ENCODE data around the gene LPIN2. TPM values are rescaled to one million over a fixed set of nuclear protein-coding genes. Genes with fewer than 3 reads are reported as not detected.
"Not testable (repeated sequence)": the region's sequence is repeated elsewhere in the genome, so short reads cannot be mapped to it uniquely, and the experiment has no call there.

LPIN2 gene
- total RNA-seq, 1 donor from 2014 or later, result 23.4 TPM

DNA sequence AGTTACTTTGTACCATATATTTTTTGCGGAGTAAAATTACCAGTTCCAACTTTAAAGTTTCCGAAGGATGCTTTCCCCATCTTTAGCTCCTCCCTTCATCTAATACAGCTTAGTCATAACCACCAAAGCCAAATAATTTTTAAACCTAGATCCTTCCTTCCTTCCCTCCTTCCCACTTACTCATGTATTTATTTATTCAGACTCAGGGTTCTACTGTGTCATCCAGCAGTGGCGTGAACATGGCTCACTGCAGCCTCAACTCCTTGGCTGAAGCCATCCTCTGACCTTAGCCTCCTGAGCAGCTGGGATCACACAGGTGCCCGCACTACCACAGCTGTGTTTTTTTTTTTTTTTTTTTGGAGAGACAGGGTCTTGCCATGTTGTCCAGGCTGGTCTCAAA, 4.4 kb downstream of the LPIN2 start:
- no peak for DNase-seq (ENCODE audit: low spot score)

DNA sequence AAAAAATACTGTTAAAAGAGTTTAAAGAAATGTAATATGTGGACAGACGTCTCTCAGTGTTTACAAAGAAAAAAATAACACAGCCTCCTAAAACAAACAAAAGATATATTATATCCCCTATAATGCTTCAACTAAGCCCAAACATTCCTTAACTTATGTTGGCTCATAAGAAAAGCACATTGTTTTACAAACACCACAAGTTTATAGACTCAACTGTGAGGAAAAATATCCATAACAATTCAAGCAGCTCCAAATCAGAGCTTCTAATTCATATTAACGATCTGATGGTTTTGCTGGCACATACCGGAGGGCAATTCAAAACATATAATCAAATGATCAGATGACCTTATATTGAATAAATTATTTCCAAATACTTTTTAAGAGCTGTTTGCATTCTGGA, 5.5 kb downstream of the LPIN2 start:
- no peak for DNase-seq (ENCODE audit: low spot score)

DNA sequence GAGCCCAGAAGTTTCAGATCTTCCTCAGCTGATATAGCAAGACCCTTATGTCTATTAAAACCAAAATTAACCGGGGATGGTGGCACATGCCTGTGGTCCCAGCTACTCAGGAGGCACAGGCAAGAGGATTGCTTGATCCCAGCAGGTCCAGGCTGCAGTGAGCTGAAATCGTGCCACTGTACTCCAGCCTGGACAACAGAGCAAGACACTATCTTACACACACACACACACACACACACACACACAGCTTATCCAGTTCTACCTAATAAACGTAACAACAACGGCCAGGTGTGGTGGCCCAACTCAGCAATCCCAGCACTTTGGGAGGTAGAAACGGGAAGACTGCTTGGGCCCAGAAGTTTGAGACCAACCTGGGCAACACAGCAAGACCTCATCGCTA, 7.5 kb downstream of the LPIN2 start:
- DNase-seq (ENCODE audit: low spot score), result no peak

DNA sequence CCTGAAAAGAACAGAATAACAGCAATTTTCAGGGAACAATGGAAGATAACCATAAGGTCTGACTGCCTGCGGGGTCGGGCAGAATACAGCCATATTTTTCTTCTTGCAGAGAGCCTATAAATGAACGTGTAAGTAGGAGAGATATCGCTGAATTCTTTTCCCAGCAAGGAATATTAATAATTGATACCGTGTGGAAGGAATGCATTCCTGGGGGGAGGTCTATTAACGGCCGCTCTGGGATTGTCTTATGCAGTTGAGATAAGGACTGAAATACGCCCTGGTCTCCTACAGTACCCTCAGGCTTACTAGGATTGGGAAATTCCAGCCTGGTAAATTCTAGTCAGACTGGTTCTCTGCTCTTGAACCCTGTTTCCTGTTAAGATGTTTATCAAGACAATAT, 9.2 kb downstream of the LPIN2 start:
- DNase-seq (ENCODE audit: low spot score), result not testable (repeated sequence)

DNA sequence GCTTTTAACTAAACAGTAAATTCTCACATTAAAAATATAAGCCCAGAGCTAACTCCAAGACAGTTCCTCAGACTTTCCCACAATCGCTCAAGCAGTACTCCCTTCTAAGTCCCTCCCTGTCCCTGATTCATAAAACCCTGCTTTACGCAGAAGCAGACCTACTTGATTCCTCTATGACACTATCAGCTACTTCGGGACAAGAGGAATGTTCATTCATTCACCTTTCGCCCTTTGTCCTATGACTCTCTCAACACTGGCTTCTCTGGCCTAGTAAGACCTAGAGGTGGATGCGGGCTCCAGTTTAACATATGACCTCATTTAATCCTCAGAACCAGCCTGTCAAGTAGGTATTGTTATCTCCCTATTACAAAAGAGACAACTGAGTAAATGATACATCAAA, 10.2 kb downstream of the LPIN2 start:
- no peak for DNase-seq (ENCODE audit: low spot score)

DNA sequence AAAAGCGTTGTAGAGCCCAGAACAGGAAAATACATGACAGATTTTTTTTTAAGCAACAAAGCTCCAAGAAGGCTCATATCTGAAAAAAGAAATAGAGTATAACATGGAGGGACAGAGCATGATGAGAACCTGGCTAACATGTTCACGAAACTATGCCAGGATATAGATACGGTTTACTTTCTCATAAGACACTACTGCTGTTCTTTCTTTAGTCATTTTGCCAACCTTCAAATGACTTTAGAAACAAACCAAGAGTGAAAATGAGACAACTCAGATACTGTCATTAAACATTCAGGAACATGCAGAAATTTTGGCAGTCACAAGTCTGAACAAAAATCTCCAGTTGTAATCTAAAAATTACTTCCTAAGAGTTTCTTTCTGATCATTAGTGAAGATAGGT, 14.3 kb downstream of the LPIN2 start:
- DNase-seq (ENCODE audit: low spot score), result no peak

DNA sequence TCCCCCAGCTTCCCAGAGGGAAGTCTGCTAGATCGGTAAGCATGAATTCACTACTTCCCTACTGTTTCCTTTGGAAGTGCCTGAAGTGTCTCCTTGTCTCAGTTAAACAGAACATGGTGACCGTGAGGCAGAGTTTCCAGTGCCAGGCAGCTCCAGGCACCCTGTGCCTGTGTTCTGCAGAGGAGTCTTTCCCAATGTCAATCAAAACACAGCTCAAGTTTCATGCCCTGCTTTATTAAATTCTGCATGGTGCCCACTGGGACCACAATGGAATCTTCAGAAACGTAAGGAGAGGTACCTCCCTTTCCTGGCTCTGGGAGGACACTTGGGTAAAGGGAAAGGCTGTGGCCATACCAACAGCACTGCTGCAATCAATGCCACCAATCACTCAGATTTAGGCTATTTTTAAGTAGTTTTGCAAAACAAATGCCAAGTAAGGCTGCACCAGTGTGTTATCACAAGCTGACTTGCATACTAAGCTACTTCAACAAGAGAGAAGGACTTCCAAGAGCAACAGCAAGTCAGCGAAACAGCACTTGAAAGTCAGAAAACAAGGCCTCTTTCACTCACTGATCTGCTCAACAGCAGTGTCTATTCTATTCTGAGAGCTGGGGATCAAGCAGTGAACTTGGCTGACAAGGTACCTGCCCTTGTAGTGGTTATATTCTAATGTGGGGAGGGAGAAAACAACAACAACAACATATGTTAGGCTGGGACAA, 14.9 kb downstream of the LPIN2 start:
- DNase-seq (ENCODE audit: low spot score), result no peak

DNA sequence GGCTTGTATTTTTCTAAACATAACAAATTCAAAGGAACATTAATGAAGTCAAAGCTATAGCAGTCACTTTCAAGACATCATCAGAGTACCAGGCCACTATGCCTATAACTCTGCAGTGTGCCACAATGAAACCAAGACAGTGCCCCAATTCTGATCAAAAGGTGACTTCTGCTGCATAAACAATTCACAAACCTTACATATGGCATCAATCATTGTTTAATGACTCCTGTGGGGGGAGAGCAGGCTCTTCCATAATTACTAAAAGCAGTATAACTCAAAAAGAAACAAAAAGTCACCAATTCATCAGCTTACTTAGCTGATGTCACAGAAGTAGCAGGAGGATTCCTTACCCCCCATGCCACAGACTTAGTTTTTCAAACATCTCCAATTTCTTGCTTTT, 15.5 kb downstream of the LPIN2 start:
- DNase-seq (ENCODE audit: low spot score), result no peak

DNA sequence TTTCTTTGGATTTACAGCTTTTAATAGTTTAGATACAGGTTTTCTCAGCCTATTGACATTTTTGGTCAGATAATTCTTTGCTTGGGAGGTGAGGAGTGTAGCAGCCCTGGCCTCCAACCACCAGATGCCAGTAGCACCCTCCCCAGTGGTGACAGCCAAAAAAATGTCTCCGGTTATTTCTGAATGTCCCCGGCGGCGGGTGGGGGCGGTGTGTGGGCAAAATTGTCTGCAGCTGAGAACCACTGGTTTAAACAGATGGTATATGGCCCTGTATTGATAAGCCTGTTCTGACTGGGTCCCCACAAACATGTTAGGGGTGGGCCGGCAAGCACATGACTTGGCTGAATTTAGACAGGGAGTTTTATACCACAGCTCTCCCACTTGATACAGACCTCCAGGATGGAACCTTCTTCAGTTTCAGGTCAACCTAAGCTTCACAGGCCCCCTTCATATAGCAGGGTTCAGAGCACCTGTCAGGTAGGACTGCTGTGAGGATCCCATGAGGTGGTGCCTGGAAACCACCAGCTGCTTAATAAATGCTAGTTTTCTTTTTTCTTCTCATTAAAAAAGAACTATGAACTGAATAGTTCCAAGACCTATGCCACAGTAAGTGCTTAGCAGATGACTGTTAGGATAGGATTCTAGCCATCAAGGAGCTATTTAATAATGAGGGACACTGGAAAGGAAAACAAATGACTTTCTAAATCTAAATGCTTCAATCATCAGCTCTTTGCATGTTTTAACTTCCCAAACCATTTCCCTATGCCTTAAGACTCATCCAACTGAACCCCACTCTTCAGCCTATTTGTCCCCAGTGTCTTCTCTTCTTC, 18.1 kb downstream of the LPIN2 start:
- no peak for DNase-seq (ENCODE audit: low spot score)

DNA sequence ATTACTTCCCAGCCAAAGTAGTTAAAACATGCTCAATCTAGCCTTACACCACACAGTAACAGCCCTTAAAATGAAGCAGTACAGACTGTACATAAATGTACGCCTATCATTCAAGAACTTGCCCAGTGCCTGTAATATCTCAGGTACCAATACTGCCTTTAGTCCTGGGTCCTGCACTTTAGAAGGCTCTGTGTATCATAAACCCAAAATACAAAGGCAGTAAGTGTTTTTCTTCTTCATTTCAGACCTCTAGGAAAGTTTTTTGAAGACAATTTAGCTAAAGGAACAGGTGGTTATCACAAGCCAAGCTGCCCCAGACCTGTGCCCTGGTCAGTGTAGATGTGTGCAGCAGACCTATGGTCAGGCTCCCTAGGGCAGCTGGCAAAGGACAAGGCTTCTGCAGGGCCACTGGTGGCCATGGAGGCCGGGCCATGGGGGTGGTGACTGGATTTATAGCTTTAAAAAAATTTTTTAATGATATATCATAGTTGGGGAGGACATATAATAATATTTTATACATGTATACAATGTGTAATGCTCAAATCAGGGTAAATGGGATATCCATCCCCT, 18.8 kb downstream of the LPIN2 start:
- DNase-seq (ENCODE audit: low spot score), result no peak

DNA sequence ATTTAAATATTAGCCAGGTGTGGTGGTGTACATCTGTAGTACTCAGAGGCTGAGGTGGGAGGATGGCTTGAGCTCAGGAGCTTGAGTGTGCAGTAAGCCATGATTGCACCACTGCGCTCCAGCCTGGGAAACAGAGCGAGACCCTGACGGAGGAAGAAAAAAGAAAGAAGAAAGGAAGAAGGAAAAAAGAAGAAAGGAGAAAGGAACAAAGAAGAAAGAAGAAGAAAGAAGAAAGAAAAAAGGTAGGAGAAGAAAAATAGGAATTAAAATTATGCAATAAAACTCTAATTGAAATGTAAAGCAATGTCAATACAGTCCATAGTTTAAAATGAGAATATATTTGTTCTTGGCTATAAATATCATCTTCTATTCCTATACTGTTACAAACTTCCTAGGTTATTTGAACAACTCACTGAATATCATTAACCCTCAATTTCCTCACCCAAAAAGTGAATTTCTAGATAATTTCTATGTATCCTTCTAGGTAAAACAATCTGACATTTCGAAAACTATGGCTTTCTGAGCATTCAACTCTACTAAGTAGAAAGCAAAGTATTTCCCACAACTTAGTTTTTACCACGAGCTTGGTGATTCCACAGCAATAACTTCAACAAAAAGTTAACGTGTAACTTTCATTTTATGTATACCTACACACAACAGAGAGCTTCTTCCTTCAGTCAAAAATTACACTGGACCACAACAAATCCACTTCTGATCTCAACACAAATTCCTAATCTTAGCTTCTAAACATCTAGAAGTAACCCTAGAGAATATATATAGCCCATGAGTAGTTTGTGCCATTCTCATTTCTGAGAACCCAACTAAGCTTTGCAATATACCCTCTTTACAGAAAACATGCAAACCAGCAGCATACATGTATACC, 19.7 kb downstream of the LPIN2 start:
- no peak for DNase-seq (ENCODE audit: low spot score)

DNA sequence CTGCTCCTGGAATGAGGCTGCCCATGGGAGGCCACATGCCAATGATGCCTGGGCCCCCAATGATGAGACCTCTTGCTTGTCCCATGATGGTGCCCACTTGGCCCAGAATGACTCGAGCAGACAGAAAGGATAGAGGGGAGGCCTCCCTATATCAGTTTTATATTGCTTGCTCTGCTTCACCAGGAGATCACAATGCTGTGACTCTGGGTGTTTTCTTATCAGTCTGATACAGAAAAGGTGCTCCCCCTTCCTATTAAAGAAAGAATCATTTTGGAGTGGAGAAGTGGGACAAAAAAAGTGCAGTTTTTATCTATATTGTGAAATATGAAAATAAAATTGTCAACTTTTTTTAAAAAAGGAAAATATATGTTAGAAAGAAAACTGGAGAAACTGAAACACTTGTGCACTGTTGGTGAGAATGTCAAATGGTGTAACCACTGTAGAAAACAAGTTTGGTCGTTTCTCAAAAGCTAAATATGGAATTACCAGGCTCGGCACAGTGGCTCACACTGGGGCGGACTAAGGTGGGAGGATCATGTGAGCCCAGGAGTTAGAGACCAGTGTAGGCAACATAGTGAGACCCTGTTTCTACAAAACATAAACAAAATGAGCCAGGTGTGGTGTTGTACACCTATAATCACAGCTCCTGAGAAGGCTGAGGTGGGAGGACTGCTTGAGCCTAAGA, 21.8 kb downstream of the LPIN2 start:
- no peak for DNase-seq (ENCODE audit: low spot score)

DNA sequence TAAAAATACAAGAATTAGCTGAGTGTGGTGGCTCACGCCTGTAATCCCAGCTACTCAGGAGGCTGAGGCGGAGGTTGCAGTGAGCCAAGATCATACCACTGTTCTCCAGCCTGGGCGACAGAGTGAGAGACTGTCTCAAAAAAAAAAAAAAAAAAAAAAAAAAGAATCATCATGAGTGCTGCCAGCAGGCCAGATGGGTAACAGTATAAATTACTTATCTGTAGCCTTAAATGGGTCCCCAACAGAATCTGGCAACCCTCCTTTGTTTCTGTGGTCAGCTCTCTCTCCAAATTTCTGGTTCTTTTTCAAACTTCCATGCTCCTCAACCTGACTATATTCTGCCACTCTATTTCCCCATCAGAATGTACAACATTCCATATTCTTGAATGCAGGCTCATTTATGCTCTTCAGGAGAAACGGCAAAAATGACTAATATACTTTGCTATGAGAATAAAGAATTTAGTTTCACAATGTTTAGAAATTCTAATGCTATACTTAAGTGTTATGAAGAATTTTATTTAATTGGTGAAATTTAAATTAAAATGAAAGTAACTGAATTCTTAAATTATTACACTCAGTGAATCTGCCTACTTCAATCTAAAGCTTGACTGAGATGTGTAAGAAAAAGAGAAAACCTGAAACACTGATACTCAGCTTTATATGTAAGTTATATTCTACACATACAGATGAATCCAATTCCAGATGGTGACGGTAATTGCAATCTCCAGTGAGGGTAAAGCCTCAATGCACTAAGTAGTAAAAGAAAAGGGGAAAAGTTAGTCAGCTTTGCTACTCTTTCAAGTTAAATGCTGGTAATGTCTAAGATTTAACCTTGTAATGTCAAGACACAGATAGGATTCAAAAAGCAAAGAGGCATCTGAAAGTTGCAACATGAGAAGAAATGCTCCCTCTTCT, 24.8 kb downstream of the LPIN2 start:
- peak; percentile 53 for DNase-seq (ENCODE audit: low spot score)

DNA sequence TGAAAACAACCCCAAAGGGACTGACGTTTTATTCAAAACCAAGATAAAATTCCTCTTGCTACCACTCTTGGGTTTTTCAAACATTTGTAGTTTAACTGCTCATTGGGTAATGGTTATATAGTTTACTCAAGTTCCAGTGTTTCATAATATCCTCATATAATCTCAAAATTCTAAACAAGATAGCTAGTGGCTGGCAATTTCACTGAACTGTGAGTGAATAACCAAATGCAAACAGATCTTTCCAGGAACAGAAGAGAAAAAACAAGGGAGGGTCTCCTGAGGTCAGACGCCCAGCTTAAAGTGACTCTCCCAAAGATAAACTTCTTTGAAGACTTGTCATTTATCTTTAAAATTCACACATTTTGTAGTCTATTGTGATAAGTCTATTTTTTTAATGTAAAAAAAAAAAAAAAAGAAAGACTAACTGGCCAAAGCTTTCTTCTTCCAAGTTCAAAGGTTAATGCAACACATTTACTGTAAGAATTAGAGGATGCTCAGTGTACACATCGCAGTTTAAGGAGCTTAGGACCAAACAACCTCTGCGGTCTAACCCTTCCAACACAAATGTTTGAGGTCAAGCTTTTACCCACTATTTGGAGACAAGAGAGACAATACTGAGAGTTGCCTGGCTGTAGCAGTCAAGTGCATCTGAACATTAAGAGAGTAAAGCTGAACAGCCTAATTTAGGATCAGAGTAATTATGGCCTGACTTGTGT, 26.6 kb downstream of the LPIN2 start:
- no peak for DNase-seq (ENCODE audit: low spot score)

DNA sequence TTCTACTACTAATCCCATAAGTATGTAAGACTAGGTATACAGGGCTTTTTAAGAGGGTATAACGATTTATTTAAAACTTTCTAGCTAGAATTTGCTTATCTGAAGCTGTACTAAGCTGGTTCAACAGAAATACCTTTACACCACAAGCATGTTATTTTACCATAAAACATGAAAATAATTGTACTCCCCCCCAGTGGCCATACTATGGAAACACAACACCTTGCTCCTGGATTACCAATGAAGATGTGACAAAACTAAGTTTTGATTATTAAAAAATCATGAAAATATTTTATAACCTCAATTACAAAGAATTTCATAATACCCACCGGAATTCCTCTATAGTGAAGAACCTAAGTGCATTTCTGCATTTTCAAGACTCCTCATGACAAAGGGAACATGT, 27.3 kb downstream of the LPIN2 start:
- no peak for DNase-seq (ENCODE audit: low spot score)

DNA sequence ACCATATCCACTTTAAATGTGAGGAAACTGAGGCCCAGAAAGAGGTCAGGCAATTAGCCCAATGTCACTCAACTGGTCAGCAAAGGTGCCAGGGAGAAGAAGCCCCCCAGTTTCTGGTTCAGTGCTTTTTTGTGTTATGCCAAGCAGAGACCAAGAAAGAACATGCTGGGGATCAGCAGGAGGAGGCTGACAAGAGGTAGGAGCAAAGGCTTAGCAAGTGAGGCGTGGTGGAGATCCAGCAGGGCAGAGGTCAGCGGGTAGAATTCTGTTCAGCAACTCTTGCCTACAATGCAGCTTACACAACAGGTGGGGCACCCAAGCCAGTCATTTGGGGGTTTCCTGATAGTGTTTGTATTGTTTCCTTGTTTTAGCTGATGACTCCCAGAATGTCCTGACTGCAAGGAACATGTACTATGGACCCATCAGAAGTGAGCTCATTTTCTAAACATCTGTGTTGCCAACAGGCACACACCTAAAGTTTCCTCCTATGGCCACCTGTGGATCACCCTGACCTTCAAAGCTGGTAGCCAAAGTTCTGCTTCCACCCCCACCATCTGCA, 28.2 kb downstream of the LPIN2 start:
- DNase-seq (ENCODE audit: low spot score), result no peak

DNA sequence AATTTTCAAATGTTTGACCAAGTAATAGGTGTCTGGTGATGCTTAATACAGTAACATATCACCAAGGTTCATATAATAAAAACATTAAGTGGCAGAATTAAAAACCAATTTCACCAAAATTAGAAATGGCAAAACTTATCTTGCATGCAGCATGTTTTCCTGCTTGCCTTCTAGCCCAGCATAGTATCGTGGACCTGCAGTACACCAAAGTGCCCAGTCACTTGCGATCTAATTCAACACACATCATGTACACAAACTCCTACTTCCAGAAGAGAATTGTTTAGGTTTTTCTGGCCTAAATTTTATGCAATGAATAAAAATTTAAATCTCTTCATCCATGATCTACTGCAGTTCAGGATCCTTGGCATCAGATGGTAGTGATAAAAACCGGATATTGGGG, 28.9 kb downstream of the LPIN2 start:
- no peak for DNase-seq (ENCODE audit: low spot score)

DNA sequence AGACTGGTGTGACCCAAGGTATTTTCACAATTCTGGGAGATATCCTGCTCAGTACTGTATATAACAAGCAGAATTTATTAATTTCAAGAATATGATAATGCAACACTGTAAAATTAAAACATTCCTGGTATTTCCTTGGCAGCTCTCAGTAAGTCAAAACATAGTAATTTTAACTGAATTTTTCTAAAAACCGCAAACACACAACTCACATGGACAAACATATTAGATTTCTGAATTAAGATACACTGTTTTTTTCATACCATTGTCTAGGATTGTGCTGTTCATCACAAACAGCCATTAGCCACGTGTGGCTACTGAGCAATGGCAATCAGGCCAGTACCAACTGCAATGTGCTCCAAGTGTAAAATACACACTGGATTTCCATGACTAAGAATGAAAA, 29.6 kb downstream of the LPIN2 start:
- DNase-seq (ENCODE audit: low spot score), result no peak
